ENCODE data around the gene DTNBP1.

DTNBP1 gene

DNA sequence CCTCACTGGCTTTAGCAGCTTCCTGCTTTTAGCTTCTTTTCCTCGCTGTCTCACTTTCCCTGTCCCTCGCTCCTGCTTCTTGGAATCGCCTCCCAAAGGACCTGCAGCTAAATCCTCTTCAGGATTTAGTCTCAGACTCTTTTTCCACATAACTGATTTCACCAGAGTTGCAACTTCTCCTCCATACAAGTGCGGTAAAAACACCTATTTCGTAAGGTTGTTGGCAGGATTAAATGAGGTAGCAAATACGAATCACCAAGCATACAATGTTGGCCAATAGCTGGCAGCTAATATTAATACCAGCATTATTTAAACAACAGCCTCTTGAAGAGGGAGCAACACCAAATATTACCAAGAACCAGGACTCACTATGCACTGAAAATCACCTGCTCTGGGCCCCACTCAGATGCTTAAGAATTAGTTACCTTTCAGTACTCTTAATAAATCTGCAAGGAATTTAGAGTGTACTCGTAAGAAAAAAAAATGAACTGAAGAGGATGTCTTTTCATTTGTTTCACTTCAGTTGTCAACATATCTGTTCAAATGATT is 123.0 kb downstream of the DTNBP1 start:
- no peak for DNase-seq (ENCODE audit: extremely low read depth, low read depth)
- TF ChIP-seq, protein P1, sequence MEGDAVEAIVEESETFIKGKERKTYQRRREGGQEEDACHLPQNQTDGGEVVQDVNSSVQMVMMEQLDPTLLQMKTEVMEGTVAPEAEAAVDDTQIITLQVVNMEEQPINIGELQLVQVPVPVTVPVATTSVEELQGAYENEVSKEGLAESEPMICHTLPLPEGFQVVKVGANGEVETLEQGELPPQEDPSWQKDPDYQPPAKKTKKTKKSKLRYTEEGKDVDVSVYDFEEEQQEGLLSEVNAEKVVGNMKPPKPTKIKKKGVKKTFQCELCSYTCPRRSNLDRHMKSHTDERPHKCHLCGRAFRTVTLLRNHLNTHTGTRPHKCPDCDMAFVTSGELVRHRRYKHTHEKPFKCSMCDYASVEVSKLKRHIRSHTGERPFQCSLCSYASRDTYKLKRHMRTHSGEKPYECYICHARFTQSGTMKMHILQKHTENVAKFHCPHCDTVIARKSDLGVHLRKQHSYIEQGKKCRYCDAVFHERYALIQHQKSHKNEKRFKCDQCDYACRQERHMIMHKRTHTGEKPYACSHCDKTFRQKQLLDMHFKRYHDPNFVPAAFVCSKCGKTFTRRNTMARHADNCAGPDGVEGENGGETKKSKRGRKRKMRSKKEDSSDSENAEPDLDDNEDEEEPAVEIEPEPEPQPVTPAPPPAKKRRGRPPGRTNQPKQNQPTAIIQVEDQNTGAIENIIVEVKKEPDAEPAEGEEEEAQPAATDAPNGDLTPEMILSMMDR (IDR thresholded peaks at IDR 0.05; ENCODE audit: low read depth, low read length), result no peak

DNA sequence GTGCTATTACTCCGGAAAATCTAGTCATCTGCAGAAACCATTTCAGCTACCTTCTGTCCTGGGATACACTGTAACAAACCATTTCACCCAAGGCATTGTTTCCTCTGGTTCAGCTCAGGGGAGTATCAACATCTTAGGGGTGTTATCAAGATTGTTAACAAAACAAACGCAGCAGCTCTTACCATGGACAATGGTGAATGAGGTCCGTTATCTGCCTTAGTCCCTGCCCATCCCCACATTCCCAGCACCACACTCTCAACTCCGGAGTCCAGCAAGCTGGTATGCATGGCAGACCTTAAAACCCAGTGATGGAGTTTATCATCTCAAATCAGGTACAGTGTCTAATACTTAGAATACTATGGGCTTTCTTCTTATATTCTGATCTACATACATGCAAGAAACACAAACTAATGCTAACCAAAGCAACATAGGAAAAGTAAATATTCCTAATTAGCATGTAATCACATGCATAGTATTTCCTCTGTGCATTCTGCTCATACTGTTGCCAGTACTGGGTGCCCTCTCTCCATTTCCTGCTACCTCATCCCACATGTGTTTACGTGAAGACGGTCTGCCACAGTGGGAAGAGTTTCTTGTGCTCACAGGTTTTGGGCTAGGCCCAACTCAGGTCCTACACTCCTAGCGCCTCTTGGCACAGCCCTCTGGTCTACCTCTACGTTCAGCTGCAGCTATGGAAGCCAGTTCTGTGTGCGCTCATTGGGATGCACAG is 123.9 kb downstream of the DTNBP1 start:
- TF ChIP-seq, protein P1 (IDR thresholded peaks at IDR 0.05; ENCODE audit: low read depth, low read length), result no peak
- no peak for DNase-seq (ENCODE audit: extremely low read depth, low read depth)

DNA sequence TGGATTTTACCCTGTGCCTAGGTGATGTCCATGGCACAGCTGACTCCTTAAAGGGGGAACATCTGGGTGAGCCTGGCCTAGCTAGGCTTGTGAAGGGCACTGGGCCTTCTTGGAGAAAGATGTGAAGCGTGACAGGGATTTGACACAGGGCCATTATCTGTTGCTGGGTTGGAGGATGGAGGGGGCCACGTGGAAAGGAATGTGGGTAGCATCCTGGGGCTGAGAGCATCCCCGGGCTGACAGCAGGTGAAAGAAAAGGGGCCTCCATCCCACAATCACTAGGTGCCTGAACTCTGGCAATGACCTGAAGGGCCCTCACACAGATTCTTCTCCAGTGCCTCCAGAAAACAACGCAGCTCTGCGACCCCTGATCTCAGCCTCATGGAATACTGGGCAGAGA is 124.7 kb downstream of the DTNBP1 start:
- DNase-seq (ENCODE audit: extremely low read depth, low read depth), result no peak
- TF ChIP-seq, protein P1 (IDR thresholded peaks at IDR 0.05; ENCODE audit: low read depth, low read length), result no peak

DNA sequence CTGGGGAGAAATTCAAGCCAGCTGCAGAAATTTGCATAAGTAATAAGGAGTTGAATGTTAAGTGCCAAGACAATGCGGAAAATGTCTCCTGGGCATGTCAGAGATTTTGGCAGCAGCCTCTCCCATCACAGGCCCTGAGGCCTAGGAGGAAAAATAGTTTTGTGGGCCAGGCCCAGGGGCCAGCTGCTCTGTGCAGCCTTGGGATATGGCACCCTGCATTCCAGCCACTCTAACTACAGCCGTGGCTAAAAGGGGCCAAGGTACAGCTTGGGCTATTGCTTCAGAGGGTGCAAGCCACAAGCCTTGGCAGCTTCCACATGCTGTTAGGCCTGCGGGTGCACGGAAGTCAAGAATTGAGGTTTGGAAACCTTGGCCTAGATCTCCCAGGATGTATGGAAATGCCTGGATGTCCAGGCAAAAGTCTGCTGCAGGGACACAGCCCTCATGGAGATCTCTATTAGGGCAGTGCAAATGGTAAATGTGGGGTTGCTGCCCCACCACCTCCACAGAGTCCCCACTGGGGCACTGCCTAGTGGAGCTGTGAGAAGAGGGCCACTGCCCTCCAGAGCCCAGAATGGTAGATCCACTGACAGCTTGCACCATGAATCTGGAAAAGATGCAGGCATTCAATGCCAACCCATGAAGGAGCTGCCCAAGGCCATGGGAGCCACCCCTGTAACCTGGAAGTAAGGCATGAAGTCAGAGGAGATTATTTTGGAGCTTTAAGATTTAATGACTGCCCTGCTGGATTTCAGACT is 126.5 kb downstream of the DTNBP1 start:
- TF ChIP-seq, protein P1 (IDR thresholded peaks at IDR 0.05; ENCODE audit: low read depth, low read length), result no peak
- no peak for DNase-seq (ENCODE audit: extremely low read depth, low read depth)

DNA sequence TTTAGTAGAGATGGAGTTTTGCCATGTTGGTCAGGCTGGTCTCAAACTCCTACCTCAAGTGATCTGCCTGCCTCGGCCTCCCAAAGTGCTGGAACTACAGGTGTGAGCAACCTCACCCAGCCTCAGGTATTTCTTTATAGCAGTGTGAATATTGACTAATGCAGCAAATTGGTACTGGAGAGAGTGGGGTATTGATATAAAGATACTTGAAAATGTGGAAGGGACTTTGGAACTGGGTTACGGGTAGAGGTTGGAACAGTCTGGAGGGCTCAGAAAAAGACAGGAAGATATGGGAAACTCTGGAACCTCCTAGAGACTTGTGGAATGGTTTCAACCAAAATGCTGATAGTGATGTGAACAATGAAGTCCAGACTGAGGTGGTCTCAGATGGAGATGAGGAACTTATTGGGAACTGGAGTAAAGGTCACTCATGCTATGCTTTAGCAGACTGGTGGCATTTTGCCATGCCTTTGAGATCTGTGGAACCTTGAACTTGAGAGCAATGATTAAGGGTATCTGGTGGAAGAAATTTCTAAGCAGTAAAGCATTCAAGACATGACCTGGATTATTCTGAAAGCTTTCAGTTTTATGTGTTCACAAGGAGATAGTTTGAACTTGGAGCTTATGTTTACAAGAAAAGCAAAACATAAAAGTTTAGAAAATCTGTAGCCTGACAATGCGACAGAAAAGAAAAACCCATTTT is 127.2 kb downstream of the DTNBP1 start:
- TF ChIP-seq, protein P1 (IDR thresholded peaks at IDR 0.05; ENCODE audit: low read depth, low read length), result no peak
- no peak for DNase-seq (ENCODE audit: extremely low read depth, low read depth)

DNA sequence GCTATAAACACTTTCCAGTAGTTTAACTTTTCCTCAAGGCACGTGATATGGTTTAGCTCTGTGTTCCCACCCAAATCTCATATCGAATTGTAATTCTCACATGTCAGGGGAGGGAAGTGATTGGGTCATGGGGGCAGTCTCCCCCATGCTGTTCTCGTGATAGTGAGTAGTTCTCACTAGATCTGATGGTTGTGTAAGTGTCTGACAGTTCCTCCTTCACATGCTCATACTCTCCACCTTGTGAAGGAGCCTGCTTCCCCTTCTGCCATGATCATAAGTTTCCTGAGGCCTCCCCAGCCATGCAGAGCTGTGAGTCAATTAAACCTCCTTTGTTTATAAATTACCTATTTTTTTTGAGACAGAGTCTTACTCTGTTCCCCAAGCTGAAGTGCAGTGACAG is 127.9 kb downstream of the DTNBP1 start:
- DNase-seq (ENCODE audit: extremely low read depth, low read depth), result no peak
- TF ChIP-seq, protein P1 (IDR thresholded peaks at IDR 0.05; ENCODE audit: low read depth, low read length), result no peak

Data from AG09319 (cell line).